ENCODE data around the gene FOXO4. TPM values are rescaled to one million over a fixed set of nuclear protein-coding genes. Genes with fewer than 3 reads are reported as not detected.

The FOXO4 gene
- total and polyA plus RNA-seq, 2 of the 13 experiments (the other 11 are each of a cell fraction or from before 2014, with no cell fraction given): 5.1 to 5.7 TPM

GRCh38 chrX:71082124-71082647 lies 13.5 kb upstream of the FOXO4 start:
- DNase-seq (ENCODE audit: low spot score) (no peak), ATAC-seq (no peak), FAIRE-seq (no peak)
- CTCF ChIA-PET (ENCODE audit: low intra/inter-chr PET ratio, low total read pairs): no interaction called here
- 0 out of 4 replicates have a peak, but pooled peaks have one; percentile 24 to 36 for TF ChIP-seq ATF4 (CRISPR knock-in tag; IDR thresholded peaks at IDR 0.05)
- no peak for TF ChIP-seq SYNCRIP (IDR thresholded peaks at IDR 0.05; ENCODE audit: insufficient read depth, low read depth, low read length)
- TF ChIP-seq ATF7 (IDR thresholded peaks at IDR 0.05): 0 out of 2 replicates have a peak, but pooled peaks have one; percentile 23
- TF ChIP-seq ATF7 (CRISPR knock-in tag; IDR thresholded peaks at IDR 0.05): no peak
- no peak for TF ChIP-seq HIC2 (CRISPR knock-in tag; IDR thresholded peaks at IDR 0.05; ENCODE audit: low read depth)
- TF ChIP-seq ZSCAN22 (CRISPR knock-in tag; IDR thresholded peaks at IDR 0.05): no peak
- no peak for TF ChIP-seq REPIN1 (CRISPR knock-in tag; IDR thresholded peaks at IDR 0.05; ENCODE audit: borderline replicate concordance, low read depth)
- TF ChIP-seq SOX13 (IDR thresholded peaks at IDR 0.05): no peak
- TF ChIP-seq SOX13 (CRISPR knock-in tag; conservative IDR thresholded peaks at IDR 0.05 in 1 of 2, IDR thresholded peaks at IDR 0.05 in 1 of 2): no peak
- TF ChIP-seq CEBPB (IDR thresholded peaks at IDR 0.05; ENCODE audit: borderline replicate concordance, low read depth, low read length): peak; percentile 24; the same call in 1 of the 2 replicates
- TF ChIP-seq SETDB1 (CRISPR knock-in tag; IDR thresholded peaks at IDR 0.05; ENCODE audit: borderline replicate concordance): no peak
- TF ChIP-seq CREB3 (CRISPR knock-in tag; IDR thresholded peaks at IDR 0.05): no peak
- TF ChIP-seq CHD2 (IDR thresholded peaks at IDR 0.05; ENCODE audit: low read depth, low read length): no peak
- no peak for TF ChIP-seq ZNF691 (CRISPR knock-in tag; IDR thresholded peaks at IDR 0.05; ENCODE audit: borderline replicate concordance, low read depth)
- POLR2A ChIA-PET: interaction anchor here (0.6 to 1.2 kb wide), 2 partner anchors 14 kb away, joined by 4 to 5 read pairs; partner anchors contain the start of gene SNX12
- intact Hi-C loops (cut with micrococcal nuclease; ENCODE audit: unreplicated experiment) (no loop called here), in situ Hi-C loops (cut with HindIII; ENCODE audit: extremely low pct_ligation_motif_present, low pct_unique_long_range_greater_than_20kb) (no loop called here)
- Histone ChIP-seq H3K9me3 (ENCODE audit: low read length) (no peaks in the 10 kb centered on the region), H3K9ac (ENCODE audit: insufficient read depth, low read depth, low read length) (no peak overlapping the region), H2AFZ (ENCODE audit: low read length) (no peak overlapping the region), H3K4me1 (ENCODE audit: insufficient read depth, low read length) (peaks cover 23% of the 10 kb centered on the region), H3K27ac (ENCODE audit: extremely low read length, insufficient read depth, low read length) (peak overlapping the region; percentile 58), H3K36me3 (replicated peaks in 1 of 2; ENCODE audit: control insufficient read depth in 1 of 2, insufficient read depth in 2 of 2, low read length in 2 of 2) (no peaks in the 10 kb centered on the region), H3K27me3 (ENCODE audit: control insufficient read depth in 1 of 2, insufficient read depth in 2 of 2, low read length in 2 of 2) (no peaks in the 10 kb centered on the region), H3K4me2 (ENCODE audit: low read depth, low read length) (no peak overlapping the region), H3K4me3 (replicated peaks in 1 of 3; ENCODE audit: insufficient read depth in 1 of 3, low read depth in 2 of 3, low read length in 3 of 3) (no peak overlapping the region), H3K79me2 (ENCODE audit: insufficient read depth, low read length) (no peaks in the 10 kb centered on the region), H4K20me1 (ENCODE audit: insufficient read depth, low read length) (no peaks in the 10 kb centered on the region)
- WGBS (ENCODE audit: low lambda C conversion rate): 68% methylated on average over 5 of the region's 5 CpGs
- BruUV-seq (replicated peaks): no TSS peak

Data from HepG2 (cell line).